Cardiac fibroblast (primary cell): ENCODE measurements around the gene NKX1-2.

Experiments used
- DNase-seq, 2 donors: peaks; one replicate each; pipeline versions ENCODE4 v3.0.0 to v3.0.0-alpha.2; 2010; ENCODE audit warnings: low read depth in 2 of 2
- H3K4me3 ChIP-seq, 2 donors: replicated peaks in 1 of 2; 1 replicate in 1 of 2; 2 replicates in 1 of 2; pipeline ENCODE4 v1.5.1; 2011; ENCODE audit warnings: low read depth in 2 of 2, low read length in 2 of 2, mild to moderate bottlenecking in 2 of 2, moderate library complexity in 1 of 2
- CTCF ChIP-seq: IDR thresholded peaks from one replicate; pipeline ENCODE4 v1.5.1; 2011; ENCODE audit warnings: low read depth, mild to moderate bottlenecking, low read length, inconsistent platforms

Gene NKX1-2

GRCh38 chr10:124462348-124462695 is 12.5 kb upstream of the NKX1-2 start:
- no peak for TF ChIP-seq CTCF
- peak overlapping the region; percentile 74 to 80 for H3K4me3 ChIP-seq
- DNase-seq, result no peak

DNA sequence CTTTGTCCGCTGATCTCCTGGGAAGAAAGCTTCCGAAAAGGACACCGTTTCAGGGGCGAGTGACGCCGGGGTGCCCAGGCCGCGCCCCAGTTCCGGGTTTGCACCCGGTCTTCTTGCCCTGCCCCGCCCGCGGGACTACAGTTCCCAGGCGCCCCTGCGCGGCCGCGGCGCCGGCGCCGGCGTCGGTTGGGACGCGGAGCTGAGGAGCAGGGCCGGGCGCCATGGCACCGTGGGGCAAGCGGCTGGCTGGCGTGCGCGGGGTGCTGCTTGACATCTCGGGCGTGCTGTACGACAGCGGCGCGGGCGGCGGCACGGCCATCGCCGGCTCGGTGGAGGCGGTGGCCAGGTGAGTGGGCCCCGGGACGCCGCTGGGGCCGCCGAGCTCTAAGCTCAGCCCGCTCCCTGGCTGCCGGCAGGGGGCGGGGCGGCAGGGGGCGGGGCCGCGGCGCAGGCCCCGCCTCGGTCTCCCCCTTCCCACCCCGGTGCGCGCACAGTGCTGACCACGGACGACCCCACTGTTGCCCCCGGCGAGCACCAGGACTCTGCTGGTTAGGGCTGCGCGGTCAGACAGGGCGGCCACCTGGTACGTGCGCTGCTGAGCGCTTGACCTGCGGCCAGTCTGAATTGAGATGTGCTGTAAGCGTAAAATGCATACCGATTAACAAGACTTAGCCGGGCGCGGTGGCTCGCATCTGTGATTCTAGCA is 12.0 kb upstream of the NKX1-2 start, which contains the start of gene LHPP:
TSS of gene LHPP (plus strand) at position 182 of the 706 bp plus-strand sequence. CDS start at position 222, 40 bp downstream.
- peak within 1 kb of the TSS; percentile 74 to 80 for H3K4me3 ChIP-seq
- no peak for TF ChIP-seq CTCF

DNA sequence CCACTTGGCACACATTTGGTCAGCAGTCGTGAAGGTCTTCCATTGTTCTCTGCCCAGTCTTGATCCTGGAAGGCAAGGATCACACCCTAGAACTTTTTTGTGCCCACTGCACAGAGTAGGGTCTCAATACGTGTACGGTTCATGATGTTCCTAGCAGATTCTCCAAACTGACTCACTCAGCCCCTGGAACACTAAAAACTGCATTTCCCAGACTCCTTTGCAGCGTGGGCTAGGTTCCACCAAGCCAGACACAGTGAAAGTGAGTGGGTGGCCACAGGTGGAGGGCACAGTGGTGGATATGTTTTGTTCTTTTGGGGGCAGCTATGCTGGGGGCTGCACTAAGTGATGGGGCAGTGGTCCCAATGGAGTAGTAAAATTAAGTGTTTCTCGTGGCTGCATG is 10.3 kb upstream of the NKX1-2 start:
- no peak overlapping the region for H3K4me3 ChIP-seq
- no peak for TF ChIP-seq CTCF
- DNase-seq, result no peak

More for the DNA sequence above, 12.0 kb upstream of the NKX1-2 start, which contains the start of gene LHPP:
- peak; percentile 76 to 79 for DNase-seq

DNA sequence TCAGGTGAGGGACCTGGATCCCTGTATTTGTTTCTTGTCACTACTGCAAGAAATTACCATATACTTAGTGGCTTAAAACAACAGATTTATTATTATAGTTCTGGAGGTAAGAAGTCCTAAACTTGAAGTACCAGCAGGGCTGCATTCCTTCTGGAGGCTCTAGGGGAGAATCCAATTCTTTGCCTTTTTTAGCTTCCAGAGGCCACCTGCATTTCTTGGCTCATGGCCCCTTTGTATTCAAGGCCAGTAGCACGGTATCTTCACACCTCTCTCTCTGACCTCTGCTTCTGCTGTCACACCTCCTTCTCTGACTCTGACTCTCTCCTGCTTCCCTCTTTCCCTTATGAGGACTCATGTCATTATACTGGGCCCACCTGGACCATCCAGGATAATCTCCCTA is 9.6 kb upstream of the NKX1-2 start:
- no peak for DNase-seq
- no peak for TF ChIP-seq CTCF
- no peak overlapping the region for H3K4me3 ChIP-seq

- no peak for TF ChIP-seq CTCF
- H3K4me3 ChIP-seq, result no peak overlapping the region
- DNase-seq, result no peak
Observed at GRCh38 chr10:124458889-124459288, 9.1 kb upstream of the NKX1-2 start.

GRCh38 chr10:124458473-124458872 is 8.6 kb upstream of the NKX1-2 start:
- no peak for TF ChIP-seq CTCF
- no peak overlapping the region for H3K4me3 ChIP-seq
- DNase-seq, result no peak

GRCh38 chr10:124455441-124455840 is 5.6 kb upstream of the NKX1-2 start:
- TF ChIP-seq CTCF, result no peak
- no peak overlapping the region for H3K4me3 ChIP-seq
- DNase-seq, result no peak
